NB4 (cell line): ENCODE results near the gene BLTP3B.

ENCODE experiments used
- MYC ChIP-seq: IDR thresholded peaks from 2 replicates; pipeline ENCODE4 v1.6.1; 2011; ENCODE audit warnings: low read depth, low read length
- POLR2A ChIP-seq: IDR thresholded peaks from 2 replicates; pipeline ENCODE4 v1.6.1; 2011; ENCODE audit warnings: mild to moderate bottlenecking; ENCODE audit not compliant: insufficient read length; ENCODE audit errors: extremely low read depth

DNA sequence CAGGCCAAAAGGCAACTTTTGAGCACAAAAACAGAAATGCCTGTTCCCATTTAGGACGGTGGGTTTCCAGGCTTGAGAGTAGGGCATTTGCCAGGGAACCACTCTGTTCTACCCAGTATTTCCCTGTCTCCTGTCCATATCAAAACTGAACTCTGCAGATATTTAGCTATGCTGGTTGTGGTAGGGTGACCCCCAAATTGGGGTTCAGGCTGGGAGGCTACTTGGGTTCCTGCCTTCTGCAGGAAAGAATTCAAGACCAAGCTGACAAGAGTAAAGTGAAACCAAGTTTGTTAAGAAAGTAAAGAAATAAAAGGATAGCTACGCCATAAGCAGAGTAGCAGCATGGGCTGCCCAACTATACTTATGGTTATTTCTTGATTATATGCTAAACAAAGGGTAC, 3.6 kb upstream of the BLTP3B start:
- TF ChIP-seq MYC (no peak), POLR2A (no peak)
